Measurements from ENCODE around the gene NKAIN4.

NKAIN4 gene

GRCh38 chr20:63239431-63239830, 14.8 kb downstream of the NKAIN4 start:
- no peak for TF ChIP-seq CTCF (conservative IDR thresholded peaks at IDR 0.05; ENCODE audit: control insufficient read depth, insufficient read depth, low read depth, low read length)
- DNase-seq (ENCODE audit: low read depth): no peak
- H3K4me3 ChIP-seq (ENCODE audit: control insufficient read depth, low read depth, low read length): no peak overlapping the region

GRCh38 chr20:63238514-63239125, 15.6 kb downstream of the NKAIN4 start:
- no peak overlapping the region for H3K4me3 ChIP-seq (ENCODE audit: control insufficient read depth, low read depth, low read length)
- TF ChIP-seq CTCF (conservative IDR thresholded peaks at IDR 0.05; ENCODE audit: control insufficient read depth, insufficient read depth, low read depth, low read length): no peak
- no peak for DNase-seq (ENCODE audit: low read depth)

GRCh38 chr20:63238031-63238430, 16.2 kb downstream of the NKAIN4 start:
- TF ChIP-seq CTCF (conservative IDR thresholded peaks at IDR 0.05; ENCODE audit: control insufficient read depth, insufficient read depth, low read depth, low read length): no peak
- DNase-seq (ENCODE audit: low read depth): no peak

GRCh38 chr20:63236116-63236837, 18.0 kb downstream of the NKAIN4 start:
- no peak overlapping the region for H3K4me3 ChIP-seq (ENCODE audit: control insufficient read depth, low read depth, low read length)
- DNase-seq (ENCODE audit: low read depth): no peak
- no peak for TF ChIP-seq CTCF (conservative IDR thresholded peaks at IDR 0.05; ENCODE audit: control insufficient read depth, insufficient read depth, low read depth, low read length)

More at GRCh38 chr20:63238031-63238430, 16.2 kb downstream of the NKAIN4 start:
- no peak overlapping the region for H3K4me3 ChIP-seq (ENCODE audit: control insufficient read depth, low read depth, low read length)

GRCh38 chr20:63235399-63235983, 18.8 kb downstream of the NKAIN4 start, which contains the start of gene BIRC7:
Gene BIRC7 (plus strand): TSS chr20:63235905. CDS start chr20:63236097, 192 bp downstream.
- no peak within 1 kb of the TSS for H3K4me3 ChIP-seq (ENCODE audit: control insufficient read depth, low read depth, low read length)
- DNase-seq (ENCODE audit: low read depth): peak; percentile 26
- no peak for TF ChIP-seq CTCF (conservative IDR thresholded peaks at IDR 0.05; ENCODE audit: control insufficient read depth, insufficient read depth, low read depth, low read length)

- DNase-seq (ENCODE audit: low read depth): no peak
- no peak overlapping the region for H3K4me3 ChIP-seq (ENCODE audit: control insufficient read depth, low read depth, low read length)
- peak; percentile 30 for TF ChIP-seq CTCF (conservative IDR thresholded peaks at IDR 0.05; ENCODE audit: control insufficient read depth, insufficient read depth, low read depth, low read length)
Observed at GRCh38 chr20:63234693-63235398, 19.4 kb downstream of the NKAIN4 start.

Measured in fibroblast of mammary gland (primary cell).